HG03565 (cell line): ENCODE results near the gene STK32A.

Experiments
- ATAC-seq: cut with Tn5 transposase; IDR thresholded peaks from one replicate; pipeline ENCODE4 v1.9.1; 2021; ENCODE audit warnings: mild to moderate bottlenecking, moderate library complexity; ENCODE audit not compliant: unreplicated experiment

Gene STK32A

GRCh38 chr5:147413266-147413665 lies 178.4 kb downstream of the STK32A start:
- no peak for ATAC-seq

- ATAC-seq, result no peak
Observed at GRCh38 chr5:147415651-147416050, 180.8 kb downstream of the STK32A start.

DNA sequence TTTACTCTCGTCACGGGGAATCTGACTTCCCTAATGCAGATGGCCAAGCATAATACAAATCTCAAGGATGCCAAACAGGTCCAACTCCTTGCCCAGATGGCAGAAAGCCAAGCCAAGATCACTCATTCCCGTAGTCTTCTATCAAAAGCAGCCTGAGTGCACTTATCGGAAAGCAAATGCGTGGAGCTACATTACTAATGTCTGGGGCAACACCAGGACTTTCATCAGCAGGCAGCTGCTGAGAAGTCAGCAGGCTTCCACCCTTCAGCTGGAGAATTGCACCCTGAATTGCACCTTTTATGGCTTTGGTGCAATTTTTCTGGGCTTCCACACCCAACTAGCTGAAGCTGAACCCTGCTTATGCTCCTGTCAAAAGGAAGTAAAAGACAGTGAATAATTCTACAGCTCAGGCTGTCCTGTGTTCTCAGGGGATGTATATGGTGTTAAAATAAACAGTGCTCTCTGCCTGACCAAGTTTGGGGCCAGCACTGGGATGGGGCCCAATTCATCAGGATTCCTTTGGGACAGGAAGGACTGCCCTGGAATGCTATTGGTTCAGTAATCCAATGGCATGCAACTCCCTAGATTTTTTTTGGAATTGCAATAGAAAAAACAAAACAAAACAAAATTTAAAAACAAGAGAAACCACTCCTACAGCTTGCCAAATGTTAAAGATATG lies 182.4 kb downstream of the STK32A start:
- ATAC-seq, result no peak

- no peak for ATAC-seq
Observed at GRCh38 chr5:147418613-147419012, 183.8 kb downstream of the STK32A start.

DNA sequence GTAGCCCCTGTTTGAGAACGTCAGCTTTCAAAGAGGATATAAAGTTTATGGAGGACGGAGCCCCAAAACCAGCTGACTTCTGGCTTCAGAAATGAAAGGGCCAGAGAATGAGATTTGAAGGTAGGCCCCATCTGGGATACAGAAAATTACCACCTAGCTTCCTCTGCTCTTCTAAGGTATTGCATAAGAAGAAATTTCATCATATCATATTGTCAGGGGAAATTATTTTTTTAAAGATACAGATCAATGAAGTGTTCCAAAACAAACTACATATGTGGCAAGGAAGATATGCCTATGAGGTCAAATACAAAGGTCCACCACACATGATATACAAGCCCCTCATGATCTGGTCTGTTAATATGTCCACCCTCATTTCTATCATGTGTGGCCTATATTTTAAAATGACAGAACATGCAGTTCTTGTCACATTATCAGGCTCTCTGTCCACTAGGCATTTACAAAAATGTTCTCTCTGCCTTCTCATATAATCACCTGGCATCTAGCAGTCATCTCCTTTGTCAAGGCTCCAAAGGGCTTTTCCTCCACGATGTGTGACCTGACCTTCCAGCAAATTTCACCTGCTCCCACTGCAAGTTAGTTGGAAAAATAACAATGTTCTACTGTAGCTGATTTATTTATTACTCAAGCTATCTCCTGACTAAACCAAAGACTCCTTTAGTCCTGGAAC lies 192.0 kb downstream of the STK32A start:
- no peak for ATAC-seq

DNA sequence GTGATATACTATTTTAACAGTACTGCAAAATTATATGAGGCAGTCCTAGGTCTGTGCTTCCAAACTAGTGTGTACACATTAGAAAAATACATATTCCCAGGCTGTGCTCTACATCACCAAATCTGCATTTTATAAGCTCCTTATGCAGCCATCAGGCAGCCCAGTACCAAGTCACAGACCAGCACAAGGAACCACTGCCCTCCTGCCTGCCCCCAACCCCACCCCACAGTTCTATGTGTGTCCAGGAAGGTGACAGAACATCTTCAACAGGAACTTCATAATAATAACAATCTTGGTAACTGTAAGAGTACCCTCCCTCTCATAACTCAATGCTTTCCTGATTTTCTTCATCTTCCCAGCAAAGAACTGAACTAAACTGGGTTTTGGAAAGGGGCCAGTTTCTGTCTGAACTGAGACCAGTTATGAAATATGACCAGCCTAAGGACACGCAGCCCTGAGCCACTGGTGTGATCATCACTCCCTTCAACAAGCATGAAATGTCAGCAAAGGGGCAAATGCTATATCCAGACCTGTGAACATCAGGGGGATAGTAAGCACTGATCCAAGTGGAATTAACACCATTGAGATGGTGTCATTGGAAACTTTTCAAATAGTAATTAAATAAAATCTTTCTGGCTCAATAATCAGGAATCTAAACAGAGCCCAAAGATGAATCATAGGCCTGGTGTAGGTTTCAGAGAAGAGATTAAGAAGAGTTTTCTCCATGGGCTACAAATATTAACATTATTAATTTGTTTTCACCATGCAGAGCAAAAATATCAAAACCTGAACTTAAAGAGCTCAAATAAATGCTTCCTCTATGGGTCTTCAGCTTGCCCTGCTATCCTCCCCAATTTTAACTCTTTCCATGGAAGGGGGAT lies 192.9 kb downstream of the STK32A start:
- no peak for ATAC-seq

- ATAC-seq, result no peak
Observed at GRCh38 chr5:147430628-147431027, 195.8 kb downstream of the STK32A start.

DNA sequence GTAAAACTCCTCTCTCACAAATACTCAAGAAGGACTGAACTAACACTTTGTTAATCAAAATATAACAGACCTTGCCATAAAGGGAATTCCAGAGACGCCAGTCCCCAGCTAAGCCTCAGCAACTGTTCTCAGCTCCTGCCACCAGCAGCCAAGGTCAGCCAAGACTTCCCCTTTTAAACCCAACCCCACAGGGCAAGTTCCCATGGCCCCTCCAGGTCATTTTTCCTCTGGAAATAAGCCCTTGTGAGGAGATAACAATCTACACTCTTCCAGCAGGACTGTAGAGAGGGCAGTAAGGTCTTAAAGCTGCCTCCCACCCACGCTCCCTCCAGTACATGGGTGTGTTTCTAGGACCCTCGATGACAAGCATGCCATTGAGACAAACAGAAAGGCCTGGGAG lies 196.8 kb downstream of the STK32A start:
- no peak for ATAC-seq

GRCh38 chr5:147432323-147432722 lies 197.5 kb downstream of the STK32A start:
- ATAC-seq, result no peak

- ATAC-seq, result no peak
Observed at GRCh38 chr5:147434049-147434448, 199.2 kb downstream of the STK32A start.

DNA sequence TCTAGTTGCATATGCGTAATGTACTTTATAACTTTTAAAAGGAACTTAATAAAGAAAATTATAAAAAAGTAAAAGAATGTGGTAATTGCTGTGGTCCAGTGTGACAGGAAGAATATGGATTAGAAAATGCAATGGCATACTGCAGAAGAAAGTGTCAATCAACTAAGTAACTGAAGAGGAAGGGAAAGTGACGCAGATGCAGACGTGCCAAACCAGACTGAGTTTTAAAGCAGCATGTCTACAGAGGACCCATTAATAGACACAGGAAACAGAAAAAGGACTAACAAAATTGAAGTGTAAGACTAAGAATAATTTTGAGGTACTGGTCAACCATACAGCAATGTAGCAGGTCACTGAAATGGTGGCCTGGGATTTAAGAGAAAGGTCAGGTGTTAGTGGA lies 201.8 kb downstream of the STK32A start:
- no peak for ATAC-seq

GRCh38 chr5:147437161-147437596 lies 202.4 kb downstream of the STK32A start:
- no peak for ATAC-seq
